GM21576 (cell line): ENCODE measurements around the gene NOXA1.

Source experiments
- ATAC-seq: cut with Tn5 transposase; IDR thresholded peaks from one replicate; pipeline ENCODE4 v1.9.1; 2021; ENCODE audit warnings: mild to moderate bottlenecking, moderate library complexity; ENCODE audit not compliant: unreplicated experiment

The NOXA1 gene

GRCh38 chr9:137480686-137481683, 57.8 kb downstream of the NOXA1 start:
- ATAC-seq: no peak

DNA sequence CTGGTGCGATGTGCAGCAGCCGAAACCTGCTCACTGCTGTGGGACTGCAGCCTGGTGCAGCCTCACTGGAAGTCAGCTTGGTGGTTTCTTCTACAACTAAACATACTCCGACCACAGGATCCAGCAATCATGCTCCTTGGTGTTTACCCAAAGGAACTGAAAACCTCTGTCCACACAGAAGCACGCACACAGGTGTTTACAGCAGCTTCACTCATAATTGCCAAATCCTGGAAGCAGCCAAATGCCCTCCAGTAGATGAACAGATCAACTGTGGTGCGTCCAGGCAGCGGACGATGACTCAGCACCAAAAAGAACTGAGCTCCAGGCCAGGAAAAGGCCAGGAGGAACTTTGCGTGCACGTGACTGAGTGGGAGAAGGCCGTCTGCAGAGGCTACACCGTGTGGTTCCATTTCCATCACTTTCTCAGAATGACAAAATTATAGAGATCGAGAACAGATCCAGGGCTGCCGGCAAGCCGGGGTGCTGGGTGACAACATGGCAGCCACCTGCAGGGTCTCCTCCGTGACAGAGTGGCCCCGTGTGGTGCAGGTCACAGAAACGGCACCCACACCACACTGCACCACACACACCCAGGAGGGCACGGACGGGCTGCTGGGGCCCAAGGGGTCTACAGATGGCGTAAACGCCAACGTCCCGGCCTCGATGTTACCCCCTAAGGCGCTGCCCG, 59.0 kb downstream of the NOXA1 start:
- ATAC-seq: no peak
